Stimulated activated CD4-positive, alpha-beta T cell treated with anti-CD3 and anti-CD28 coated beads, Interleukin-12 subunit alpha, Interleukin-12 subunit beta, amount 100 ng/mL, for 24 hours (primary cell): Measurements from ENCODE around the gene TBC1D3B.
A peak's percentile ranks its signal among the peaks of the same experiment; 100 is the strongest.
"Not testable (repeated sequence)": the region's sequence is repeated elsewhere in the genome, so short reads cannot be mapped to it uniquely, and the experiment has no call there.

Source experiments
- DNase-seq, 2 experiments: peaks; one replicate each; pipeline ENCODE4 v3.0.0-alpha.2; 2020; ENCODE audit warnings: low read depth in 2 of 2

TBC1D3B gene

DNA sequence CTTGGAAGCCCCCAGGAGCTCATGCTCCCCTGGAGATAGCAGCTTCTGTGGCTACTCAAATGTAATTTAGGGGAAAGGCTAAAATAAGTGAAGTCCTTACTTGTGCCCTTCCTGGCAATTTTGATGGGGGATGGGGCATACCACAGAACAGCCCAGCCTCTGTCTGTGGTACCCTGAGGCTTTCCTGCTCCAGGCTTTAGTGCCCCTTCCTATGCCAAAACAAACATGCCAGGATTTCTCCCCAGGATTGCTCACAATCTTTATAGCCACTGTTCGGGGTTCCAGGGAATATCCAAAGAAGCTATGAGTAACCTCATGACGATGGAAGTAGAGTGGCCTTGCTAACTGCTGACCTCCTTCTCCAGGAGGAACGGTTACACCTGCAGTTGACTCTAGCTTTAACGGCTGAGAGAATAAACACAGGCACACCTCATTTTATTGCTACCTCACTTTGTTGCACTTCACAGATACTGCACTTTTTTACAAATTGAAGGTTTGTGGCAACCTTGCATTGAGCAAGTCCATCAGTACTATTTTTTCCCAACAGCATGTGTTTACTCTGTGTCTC is 47.9 kb downstream of the TBC1D3B start:
- DNase-seq: no peak

DNA sequence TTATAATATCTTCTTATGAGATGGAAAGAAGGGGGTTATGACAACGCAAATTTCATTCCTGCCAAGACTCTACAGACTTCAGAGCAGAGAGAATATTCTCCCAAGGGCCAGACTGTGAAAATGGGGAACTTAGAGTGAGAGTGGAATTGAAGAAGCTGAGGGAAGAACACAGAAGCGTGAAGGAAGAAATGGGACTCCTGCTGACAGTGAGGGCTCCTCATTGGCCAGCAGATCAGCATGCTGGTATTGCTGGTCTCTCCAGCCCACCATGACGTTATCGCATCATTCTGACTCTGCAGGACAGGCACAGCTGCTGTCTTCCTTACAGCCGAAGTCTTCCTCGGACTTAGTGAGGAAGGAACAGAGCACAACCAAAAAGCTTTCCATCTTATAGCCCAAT is 48.5 kb downstream of the TBC1D3B start:
- DNase-seq: no peak

DNA sequence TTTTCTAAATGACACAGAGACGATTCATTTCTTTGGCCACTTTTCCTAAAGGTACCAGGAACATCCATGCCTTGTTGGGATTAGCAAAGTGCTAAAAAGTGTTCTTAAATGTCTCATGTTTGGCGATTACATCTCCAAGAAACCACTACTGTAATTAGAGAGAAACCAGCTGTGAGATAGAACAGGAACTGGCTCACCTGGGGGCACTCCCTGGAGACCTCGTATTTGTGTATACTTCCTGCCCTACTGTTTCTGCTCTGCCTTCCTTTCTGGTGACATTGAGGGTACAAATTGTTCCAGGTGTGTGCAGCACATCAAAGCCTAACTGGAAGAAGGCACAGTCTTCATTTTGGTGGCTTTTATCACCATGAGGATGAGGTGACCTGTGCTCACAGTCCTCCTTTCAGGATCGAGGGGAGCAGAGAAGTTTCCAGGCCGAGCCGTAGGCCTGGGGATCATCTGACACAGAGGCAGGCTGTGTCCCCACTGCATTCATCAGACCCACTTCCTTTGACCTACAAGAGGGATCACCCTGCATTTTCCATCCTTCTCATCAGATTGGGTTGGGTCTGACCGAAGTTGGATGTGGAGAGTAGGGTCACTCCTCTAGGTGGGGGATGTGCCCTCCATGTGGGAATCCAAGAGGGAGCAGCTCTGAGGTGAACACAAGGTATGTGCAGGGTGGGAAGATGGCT is 49.1 kb downstream of the TBC1D3B start:
- DNase-seq: no peak

DNA sequence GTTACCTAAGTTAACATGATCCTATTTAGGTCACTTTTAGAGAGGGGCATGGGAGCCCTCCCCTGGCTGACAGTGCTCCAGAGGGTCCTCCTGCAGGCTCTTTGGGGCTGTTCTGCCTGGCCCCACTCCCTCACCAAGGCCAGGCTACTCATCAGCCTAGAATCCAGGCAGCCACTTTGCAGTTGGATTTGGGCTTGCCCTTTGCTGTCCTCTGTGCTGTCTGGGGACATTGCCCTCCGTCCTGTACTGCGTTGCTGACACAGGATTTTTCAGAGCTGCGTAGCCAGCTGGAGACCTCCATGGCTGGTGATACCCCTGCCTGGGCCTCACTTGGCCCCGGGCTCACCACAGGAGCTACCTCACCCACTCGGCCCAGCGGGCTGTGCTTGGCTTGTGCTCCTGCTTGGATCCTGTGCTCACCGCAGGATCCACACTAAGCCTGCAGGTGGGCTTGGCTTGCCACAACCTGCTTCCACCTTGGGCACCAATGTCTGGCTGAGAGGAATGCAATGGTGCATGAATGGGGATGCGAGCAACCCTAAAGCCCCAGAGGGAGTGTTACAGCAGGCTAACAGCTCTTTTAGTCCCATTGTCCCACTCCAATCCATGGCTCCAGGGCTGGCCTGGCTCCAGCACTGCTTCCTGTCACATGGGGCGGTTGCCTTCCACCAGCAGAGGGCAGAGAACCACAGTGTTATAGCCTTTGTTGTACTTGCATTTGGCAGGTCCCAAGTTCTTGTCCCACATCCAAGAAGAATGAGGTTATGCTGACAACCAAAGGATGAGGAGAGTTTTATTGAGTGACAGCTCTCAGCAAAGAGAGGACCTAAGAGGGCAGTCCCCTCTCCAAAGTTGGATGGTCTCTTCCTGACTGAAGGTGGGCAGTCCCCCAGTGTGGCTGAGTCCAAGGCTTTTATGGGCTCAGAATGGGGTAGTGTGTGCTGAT is 51.3 kb downstream of the TBC1D3B start:
- no peak for DNase-seq

DNA sequence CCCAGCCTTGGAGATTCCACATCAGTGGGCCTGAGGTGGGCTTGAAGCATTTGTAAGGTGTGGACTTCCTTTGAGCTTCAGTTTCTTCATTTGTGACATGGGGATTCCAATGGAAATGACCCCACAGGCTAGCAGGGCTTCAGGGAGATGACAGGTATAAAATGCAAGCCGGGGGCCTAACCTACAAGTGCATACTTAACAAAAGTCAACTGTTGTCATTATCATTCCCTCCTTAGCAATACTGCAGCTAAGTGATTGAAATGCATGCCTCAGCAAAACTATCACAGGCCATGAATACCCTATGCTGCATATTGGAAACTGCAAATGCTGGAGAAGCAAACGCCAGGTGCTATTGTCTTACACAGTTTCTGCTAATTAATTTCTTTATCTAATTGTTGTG is 53.0 kb downstream of the TBC1D3B start:
- DNase-seq: no peak

DNA sequence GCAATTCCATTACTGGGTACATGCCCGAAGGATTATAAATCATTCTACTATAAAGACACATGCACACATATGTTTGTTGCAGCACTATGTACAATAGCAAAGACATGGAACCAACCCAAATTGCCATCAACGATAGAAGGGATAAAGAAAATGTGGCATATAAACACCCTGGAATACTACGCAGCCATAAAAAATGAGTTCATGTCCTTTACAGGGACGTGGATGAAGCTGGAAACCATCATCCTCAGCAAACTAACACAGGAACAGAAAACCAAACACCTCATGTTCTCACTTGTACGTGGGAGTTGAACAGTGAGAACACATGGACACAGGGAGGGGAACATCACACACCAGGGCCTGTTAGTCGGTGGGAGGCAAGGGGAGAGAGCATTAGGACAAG is 55.3 kb downstream of the TBC1D3B start:
- DNase-seq: not testable (repeated sequence)

DNA sequence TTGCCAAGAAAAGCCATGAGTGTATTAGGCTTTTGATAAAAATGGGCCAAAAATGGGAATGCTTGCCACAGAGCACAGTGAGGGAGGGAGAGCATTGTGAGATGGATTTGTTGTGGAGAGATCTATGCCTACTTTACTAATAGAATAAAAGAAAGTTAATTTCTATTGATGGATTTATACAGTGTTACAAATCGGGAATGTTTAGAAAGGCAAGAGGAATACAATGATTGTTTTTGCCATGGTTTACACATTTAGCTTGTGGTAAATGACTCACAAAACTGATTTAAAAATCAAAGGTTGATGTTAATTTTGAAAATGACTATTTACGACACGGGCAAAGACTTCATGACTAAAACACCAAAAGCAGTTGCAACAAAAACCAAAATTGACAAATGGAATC is 56.2 kb downstream of the TBC1D3B start:
- no peak for DNase-seq

DNA sequence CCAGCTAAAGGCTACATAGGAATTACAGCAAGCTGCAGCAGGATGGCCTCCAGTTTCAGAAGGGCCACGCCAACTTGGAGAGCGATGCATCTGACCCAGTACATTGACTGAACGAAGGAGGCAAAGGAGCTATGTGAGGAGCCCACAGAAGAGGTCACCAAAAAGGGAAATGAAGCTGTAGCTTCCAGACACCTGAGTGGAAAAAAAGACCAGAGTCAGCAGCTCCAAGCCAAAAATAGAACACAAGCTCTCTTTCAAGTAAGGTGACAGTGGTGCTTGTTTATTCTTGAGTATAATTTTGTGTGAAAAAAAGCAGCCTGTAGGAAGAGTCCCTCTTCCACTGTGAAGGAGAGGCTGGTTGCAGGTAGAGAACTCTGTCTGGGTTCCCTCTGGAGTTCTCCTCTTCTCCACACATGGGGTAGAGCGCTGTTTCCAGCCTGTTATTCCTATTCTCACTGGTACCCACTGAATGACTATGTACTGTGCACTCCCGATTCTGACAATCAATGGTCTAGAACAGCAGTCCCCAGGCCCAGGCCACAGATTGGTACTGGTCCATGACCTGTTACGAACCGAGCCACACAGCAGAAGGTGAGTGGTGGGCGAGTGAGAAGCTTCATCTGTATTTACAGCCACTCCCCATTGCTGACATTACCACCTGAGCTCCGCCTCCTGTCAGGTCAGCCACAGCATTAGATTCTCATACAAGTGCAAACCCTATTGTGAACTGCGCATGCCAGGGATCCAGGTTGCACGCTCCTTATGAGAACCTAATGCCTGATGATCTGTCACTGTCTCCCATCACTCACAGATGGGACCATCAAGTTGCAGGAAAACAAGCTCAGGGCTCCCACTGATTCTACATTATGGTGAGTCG is 57.7 kb downstream of the TBC1D3B start:
- no peak for DNase-seq

GRCh38 chr17:36117505-36118382 is 58.7 kb downstream of the TBC1D3B start:
- peak in 1 of 2 experiments; percentile 26 for DNase-seq
